NCI-H524 (cell line): Measurements from ENCODE around the gene KLHL40.

Experiments used
- DNase-seq, 2 experiments: peaks; one replicate each; lab custom pipeline; 2025; lab: John Stamatoyannopoulos, UW

KLHL40 gene

GRCh38 chr3:42690766-42691680, 5.7 kb downstream of the KLHL40 start:
- DNase-seq = no peak

DNA sequence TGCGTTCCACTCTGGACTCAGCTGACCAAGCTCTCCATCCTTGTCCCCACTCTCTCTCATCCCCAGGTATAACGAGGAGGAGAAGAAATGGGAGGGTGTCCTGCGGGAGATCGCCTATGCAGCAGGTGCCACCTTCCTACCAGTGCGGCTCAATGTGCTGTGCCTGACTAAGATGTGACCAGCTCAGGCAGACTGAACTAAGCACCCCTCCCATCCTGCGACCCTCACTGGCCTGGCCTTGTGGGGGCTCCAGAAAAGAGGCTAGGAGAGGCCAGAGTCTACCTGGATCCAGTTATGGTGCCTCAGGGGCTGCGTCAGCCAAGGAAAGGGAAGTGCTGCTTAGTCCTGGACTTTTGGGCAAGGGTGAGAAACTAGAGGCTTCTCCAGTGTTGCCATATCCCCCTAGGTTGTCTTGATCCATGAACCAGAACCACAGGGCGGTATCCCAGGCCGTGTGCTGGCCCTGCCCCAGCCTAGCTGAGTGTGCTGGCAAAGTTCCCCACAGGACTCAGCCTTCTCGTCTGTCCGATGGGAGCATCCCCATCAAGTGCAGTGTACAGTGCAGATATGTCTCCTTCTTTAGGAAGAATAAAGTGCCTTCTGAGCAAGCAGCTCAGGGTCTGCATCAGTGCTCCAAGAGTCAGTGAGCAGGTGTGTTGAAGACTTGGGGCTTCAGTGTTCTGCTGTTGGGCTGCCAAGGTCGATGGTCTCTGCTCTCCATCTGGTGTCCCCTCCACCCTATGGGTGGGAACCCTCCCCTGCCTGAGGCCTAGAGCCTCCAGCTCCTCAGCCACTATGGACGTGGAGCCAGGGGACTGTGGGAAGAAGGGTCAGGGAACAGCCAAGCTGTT, 6.7 kb downstream of the KLHL40 start:
- no peak for DNase-seq

DNA sequence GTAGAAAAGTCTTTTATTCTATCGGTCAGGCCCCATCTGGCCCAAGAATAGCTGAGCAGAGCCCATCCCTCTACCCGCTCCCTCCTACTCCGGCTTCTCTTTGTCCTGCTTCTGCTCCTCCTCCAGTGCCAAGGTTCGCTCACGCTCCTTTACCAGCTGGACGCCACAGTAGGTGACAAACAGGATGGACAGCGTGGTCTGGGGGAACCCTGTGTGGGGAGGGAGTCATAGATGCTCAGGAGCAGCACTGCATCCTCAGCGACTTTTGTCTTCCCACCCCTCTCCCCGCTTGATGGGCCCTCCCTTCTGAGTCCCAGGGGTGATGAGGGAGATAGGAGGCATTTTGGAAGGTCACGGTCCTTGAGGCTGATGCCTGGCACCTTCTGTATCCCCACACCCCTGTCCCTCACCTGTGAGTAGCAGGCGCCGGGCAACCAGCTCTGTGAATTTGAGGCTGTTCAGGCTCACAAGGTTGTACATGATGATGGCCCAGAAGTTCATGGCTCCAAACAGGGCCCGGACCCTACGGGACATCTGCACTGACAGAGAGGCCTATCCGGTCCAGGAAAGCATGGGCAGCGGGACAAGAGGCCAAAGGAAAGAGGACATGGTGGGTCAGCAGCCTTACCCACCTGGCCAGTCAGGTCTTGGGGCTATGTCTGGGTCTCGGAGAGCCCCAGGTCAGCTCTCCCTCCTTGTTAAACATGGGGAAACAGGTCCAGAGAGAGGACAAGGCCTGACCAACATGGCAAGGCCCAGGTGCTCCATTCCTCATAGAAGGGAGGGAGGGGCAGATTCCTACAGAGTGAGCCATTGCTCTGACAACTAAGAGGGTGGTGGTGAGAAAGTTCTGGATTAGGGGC, 7.6 kb downstream of the KLHL40 start:
- DNase-seq = no peak

- no peak for DNase-seq
Measured at GRCh38 chr3:42693530-42693930, 8.2 kb downstream of the KLHL40 start.

DNA sequence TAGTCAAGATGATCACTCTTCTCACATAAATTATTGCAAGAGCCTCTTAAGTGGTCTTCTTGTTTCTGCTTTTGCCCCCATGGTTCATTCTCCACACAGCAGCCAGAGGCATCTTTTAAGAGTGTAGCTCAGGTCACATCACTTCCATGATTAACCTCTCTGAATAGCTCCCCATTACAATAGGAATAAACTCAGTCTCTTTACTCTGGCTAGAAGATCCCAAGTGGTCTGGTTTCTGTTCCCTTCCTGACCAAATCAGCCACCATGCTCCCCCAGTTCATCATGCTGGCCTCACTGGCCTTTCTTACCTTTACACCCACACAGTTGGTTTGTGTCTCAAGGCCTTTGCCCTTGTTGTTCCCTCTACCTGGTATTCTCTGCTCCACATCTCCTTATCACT, 9.0 kb downstream of the KLHL40 start:
- DNase-seq = no peak

GRCh38 chr3:42696356-42697288, 11.3 kb downstream of the KLHL40 start:
- DNase-seq = no peak

- DNase-seq = no peak
Measured at GRCh38 chr3:42697289-42698051, 12.1 kb downstream of the KLHL40 start.

GRCh38 chr3:42698216-42698910, 13.0 kb downstream of the KLHL40 start:
- DNase-seq = no peak

GRCh38 chr3:42698911-42699230, 13.5 kb downstream of the KLHL40 start:
- no peak for DNase-seq

GRCh38 chr3:42699511-42699971, 14.2 kb downstream of the KLHL40 start:
- no peak for DNase-seq

DNA sequence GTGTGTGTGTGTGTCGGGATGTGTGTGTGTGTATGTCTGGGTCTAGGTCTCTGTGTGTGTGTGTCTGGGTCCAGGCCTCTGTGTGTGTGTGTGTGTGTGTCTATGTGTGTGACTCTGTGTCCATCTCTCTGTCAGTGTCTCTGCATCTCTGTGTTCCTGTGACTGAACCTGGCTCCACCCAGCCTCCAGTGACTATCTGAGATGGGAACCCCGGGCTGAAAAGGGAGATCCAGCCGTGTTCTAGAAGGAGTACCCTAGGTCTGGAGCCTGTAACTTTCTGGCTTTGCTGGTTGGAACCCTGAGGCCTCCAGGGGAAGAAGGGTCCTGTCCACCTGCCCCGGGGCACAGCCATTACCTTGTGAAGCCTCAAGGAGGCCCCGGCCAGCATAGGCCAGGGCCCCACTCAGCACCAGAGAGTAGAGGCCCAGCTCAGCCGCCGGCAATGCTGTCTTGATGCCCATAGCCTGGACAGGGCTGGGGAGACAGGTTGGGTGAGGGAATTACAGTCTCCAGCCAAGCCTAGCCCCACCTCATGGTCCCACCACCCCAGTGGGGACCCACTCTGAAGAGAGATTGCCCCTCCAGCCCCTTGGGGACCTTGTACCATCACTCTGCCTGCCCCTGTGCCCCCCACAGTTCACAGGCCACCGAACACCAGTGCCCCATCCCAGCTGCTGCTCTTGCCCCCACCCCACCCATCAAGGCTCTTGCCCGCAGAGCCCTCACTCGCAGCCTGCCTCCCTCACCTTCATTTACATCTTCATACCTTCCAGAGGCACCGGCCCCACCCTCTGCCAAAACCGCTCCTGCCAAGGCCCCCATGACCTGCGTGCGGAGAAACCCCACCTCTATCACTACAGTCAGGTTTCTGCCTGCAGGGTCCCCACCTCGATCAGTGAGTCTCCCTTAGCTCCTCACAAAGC, 15.3 kb downstream of the KLHL40 start:
- no peak for DNase-seq

DNA sequence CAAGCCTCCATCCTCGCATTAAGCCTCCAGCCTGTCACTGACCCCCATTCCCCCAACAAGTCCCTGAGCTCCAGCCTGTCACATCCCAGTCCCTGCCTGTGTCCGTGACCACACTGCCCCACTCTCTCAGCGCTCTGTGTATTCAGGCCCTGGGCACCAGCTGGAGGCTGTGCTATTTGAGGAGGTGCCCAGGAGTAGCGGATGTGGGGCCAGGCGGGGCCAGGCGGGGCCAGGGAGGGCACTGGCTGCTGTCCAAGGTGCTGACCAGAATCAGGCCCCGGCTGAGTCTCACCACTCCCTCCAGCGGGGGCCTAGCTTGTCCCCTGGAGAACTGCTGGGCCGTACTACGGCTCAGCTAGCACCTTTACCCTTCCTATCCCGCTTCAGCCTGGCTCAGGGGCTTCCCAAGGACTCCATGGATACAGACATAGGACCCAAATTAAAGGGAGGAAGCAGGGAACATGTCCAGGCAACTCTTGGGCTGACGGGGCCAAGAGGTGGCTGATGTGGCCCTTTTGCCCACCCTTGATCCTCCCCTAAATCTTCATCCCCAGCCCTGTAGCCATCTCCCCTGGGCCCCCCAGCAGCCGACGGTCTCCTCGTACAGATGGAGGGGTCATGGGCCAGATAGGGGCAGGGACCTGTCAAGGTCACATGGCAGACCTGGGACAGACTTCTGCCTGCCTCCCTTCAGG, 16.2 kb downstream of the KLHL40 start:
- no peak for DNase-seq

- no peak for DNase-seq
Measured at GRCh38 chr3:42702066-42702951, 17.0 kb downstream of the KLHL40 start, which contains the start of gene HHATL. Gene HHATL (minus strand): TSS chr3:42702798. CDS start chr3:42700826, 1,972 bp downstream.

DNA sequence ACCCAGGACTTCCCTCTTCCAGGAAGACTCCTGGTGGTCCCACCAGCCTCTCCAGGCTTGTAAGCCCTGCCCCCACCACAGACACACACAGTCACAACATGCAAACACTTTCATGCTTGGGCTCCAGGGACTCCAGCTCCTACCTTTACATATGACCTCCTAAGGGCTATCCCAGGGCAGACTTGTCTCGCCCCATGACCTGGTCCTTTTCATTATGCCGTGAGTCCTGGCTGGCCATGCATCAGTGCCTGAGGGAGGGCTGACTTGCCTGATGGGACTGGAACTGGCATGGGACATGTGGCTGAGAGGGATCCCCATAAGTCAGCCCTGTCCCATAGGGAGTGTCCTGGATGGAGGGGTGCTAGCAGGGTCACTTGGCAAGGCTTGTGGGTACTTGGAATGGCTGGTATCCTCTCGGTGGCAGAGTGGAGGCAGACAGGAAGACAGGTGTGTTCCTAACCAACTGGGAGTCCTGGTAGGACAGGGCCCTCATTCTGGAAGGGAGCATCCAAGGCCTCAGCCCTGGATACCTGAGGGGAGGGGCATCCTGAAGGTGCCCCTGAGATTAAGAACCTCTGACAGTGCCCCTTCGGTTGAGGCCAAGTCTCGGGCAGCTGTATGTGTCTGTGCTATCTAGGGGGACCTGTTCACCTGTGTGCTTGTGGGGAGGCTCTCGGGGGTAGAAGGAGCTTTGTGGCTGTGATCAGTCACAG, 17.8 kb downstream of the KLHL40 start:
- no peak for DNase-seq

DNA sequence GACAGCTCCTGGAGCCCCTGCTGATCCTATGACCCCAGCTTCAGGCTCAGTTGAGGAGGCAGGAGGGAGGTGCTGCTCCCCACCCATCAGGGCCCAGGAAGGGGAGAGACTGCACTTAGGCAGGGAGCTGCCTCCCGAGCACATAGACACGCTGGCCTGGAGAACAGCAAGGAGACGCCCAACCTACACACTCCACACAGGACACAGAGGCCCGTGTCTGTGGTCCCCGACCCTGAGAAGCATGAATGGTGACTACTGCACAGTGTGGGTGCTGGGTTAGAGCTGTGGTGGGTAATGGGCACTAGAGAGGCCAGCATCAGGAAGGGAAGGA, 18.3 kb downstream of the KLHL40 start:
- no peak for DNase-seq
